Right lobe of liver (tissue), 4 donors: Measurements from ENCODE around the gene CD40LG.

Source experiments
- POLR2A ChIP-seq: fragments of 450-650 bp; IDR thresholded peaks from one replicate; pipeline ENCODE4 v1.6.1; 2017; ENCODE audit warnings: antibody characterized with exemption, mild to moderate bottlenecking
- TF ChIP-seq, protein P1 (sequence below), 4 donors: fragments of 200-600 bp in 3 of 4; fragments of 450-650 bp in 1 of 4; IDR thresholded peaks; one replicate each; pipeline versions ENCODE4 v1.5.1 to v1.8.0; 2016 to 2022; ENCODE audit warnings: antibody characterized with exemption in 4 of 4, mild to moderate bottlenecking in 2 of 4
- donor health status: DM: no; HTN: no; CAD: no.
- donor health status: DM: no; HTN: no; CAD: no.
- donor health status: DM: no; HTN: yes; CAD: no.

- no peak for TF ChIP-seq POLR2A
- TF ChIP-seq, protein P1, sequence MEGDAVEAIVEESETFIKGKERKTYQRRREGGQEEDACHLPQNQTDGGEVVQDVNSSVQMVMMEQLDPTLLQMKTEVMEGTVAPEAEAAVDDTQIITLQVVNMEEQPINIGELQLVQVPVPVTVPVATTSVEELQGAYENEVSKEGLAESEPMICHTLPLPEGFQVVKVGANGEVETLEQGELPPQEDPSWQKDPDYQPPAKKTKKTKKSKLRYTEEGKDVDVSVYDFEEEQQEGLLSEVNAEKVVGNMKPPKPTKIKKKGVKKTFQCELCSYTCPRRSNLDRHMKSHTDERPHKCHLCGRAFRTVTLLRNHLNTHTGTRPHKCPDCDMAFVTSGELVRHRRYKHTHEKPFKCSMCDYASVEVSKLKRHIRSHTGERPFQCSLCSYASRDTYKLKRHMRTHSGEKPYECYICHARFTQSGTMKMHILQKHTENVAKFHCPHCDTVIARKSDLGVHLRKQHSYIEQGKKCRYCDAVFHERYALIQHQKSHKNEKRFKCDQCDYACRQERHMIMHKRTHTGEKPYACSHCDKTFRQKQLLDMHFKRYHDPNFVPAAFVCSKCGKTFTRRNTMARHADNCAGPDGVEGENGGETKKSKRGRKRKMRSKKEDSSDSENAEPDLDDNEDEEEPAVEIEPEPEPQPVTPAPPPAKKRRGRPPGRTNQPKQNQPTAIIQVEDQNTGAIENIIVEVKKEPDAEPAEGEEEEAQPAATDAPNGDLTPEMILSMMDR (IDR thresholded peaks at IDR 0.05): no peak
Observed at GRCh38 chrX:136691028-136691809, 43.3 kb downstream of the CD40LG start.
